Prostate gland (tissue), 2 donors: Measurements from ENCODE around the gene CCR2.

Source experiments
- CTCF ChIP-seq, 4 experiments: fragments of 200-600 bp in 2 of 4; fragments of 450-650 bp in 2 of 4; sonication (generic) in 2 of 4; IDR thresholded peaks; 1 replicate in 3 of 4; 2 replicates in 1 of 4; pipeline ENCODE4 v1.5.1; 2016 to 2019; ENCODE audit warnings: antibody characterized with exemption in 4 of 4, mild to moderate bottlenecking in 2 of 4, moderate library complexity in 2 of 4
- POLR2A ChIP-seq: fragments of 450-650 bp; IDR thresholded peaks from one replicate; pipeline ENCODE4 v1.6.1; 2016; ENCODE audit warnings: antibody characterized with exemption, mild to moderate bottlenecking
- POLR2AphosphoS5 ChIP-seq: sonication (generic); formaldehyde crosslinking; IDR thresholded peaks from one replicate; pipeline ENCODE4 v1.6.1; 2017; ENCODE audit warnings: antibody characterized with exemption

- no peak for TF ChIP-seq CTCF (IDR thresholded peaks at IDR 0.05)
- no peak for TF ChIP-seq POLR2AphosphoS5
- TF ChIP-seq POLR2A, result no peak
These were observed 32.3 kb upstream of the CCR2 start for GRCh38 chr3:46321461-46322104.
